Liver (tissue), 9 donors: ENCODE data around the gene KRT32. TPM values are rescaled to one million over a fixed set of nuclear protein-coding genes. Genes with fewer than 3 reads are reported as not detected.

Source experiments
- DNase-seq: peaks from one replicate; pipeline ENCODE4 v3.0.0-alpha.2; 2017; ENCODE audit warnings: low spot score
- H3K27ac ChIP-seq, 2 donors: one replicate each; pipeline ENCODE4 v1.7.0; 2013; ENCODE audit warnings: inconsistent platforms in 2 of 2, low read length in 2 of 2, control low read depth in 1 of 2, low read depth in 1 of 2, mild to moderate bottlenecking in 1 of 2
- H3K27me3 ChIP-seq, 4 donors: one replicate each; pipeline versions ENCODE4 v1.6.1 to v1.7.0; 2013; ENCODE audit warnings: low read length in 3 of 4, inconsistent platforms in 1 of 4, mild to moderate bottlenecking in 1 of 4, moderate library complexity in 1 of 4; ENCODE audit not compliant: control insufficient read depth in 4 of 4, insufficient read depth in 4 of 4
- H3K36me3 ChIP-seq, 4 donors: one replicate each; pipeline versions ENCODE4 v1.6.1 to v1.7.0; 2013; ENCODE audit warnings: low read length in 3 of 4, mild to moderate bottlenecking in 3 of 4, low read depth in 1 of 4, moderate library complexity in 1 of 4; ENCODE audit not compliant: control insufficient read depth in 4 of 4, insufficient read depth in 3 of 4
- H3K4me1 ChIP-seq, 4 donors: one replicate each; pipeline versions ENCODE4 v1.6.1 to v1.7.0; 2013; ENCODE audit warnings: low read length in 3 of 4, mild to moderate bottlenecking in 3 of 4, moderate library complexity in 1 of 4; ENCODE audit not compliant: control insufficient read depth in 4 of 4, insufficient read depth in 4 of 4
- H3K4me3 ChIP-seq, 3 donors: one replicate each; pipeline versions ENCODE4 v1.6.1 to v1.7.0; 2013; ENCODE audit warnings: low read length in 3 of 3, control low read depth in 1 of 3, low read depth in 1 of 3, mild to moderate bottlenecking in 1 of 3
- H3K9ac ChIP-seq, 2 donors: one replicate each; pipeline ENCODE4 v1.7.0; 2013; ENCODE audit warnings: low read length in 2 of 2, mild to moderate bottlenecking in 2 of 2, moderate library complexity in 2 of 2, control low read depth in 1 of 2, low read depth in 1 of 2
- H3K9me3 ChIP-seq, 4 donors: one replicate each; pipeline versions ENCODE4 v1.6.1 to v1.7.0; 2013; ENCODE audit warnings: low read length in 3 of 4; ENCODE audit not compliant: control insufficient read depth in 4 of 4
- ATF3 ChIP-seq: IDR thresholded peaks from 2 replicates; pipeline ENCODE4 v1.6.1; 2016; ENCODE audit warnings: antibody characterized with exemption
- EGR1 ChIP-seq, 2 donors: IDR thresholded peaks; 2 replicates each; pipeline ENCODE4 v1.6.1; 2016 to 2018; ENCODE audit warnings: antibody characterized with exemption in 2 of 2, low read depth in 2 of 2
- FOXA2 ChIP-seq: IDR thresholded peaks from 2 replicates; pipeline ENCODE4 v1.6.1; 2016; ENCODE audit warnings: antibody characterized with exemption
- GABPA ChIP-seq, 2 donors: IDR thresholded peaks in 1 of 2; conservative IDR thresholded peaks in 1 of 2; 2 replicates each; pipeline ENCODE4 v1.6.1; 2016; ENCODE audit warnings: antibody characterized with exemption in 2 of 2, mild to moderate bottlenecking in 1 of 2, moderate library complexity in 1 of 2
- HNF4A ChIP-seq, 2 donors: conservative IDR thresholded peaks; 2 replicates each; pipeline ENCODE4 v1.6.1; 2016; ENCODE audit warnings: antibody characterized with exemption in 2 of 2, mild to moderate bottlenecking in 2 of 2
- HNF4G ChIP-seq: IDR thresholded peaks from 2 replicates; pipeline ENCODE4 v1.6.1; 2016; ENCODE audit warnings: antibody characterized with exemption
- JUND ChIP-seq, 2 donors: IDR thresholded peaks; 2 replicates each; pipeline ENCODE4 v1.6.1; 2016; ENCODE audit warnings: antibody characterized with exemption in 2 of 2
- MAX ChIP-seq: IDR thresholded peaks from 2 replicates; pipeline ENCODE4 v1.6.1; 2016; ENCODE audit warnings: antibody characterized with exemption
- NR2F2 ChIP-seq: IDR thresholded peaks from 2 replicates; pipeline ENCODE4 v1.6.1; 2016; ENCODE audit warnings: antibody characterized with exemption
- RAD21 ChIP-seq, 2 donors: IDR thresholded peaks; 2 replicates each; pipeline ENCODE4 v1.6.1; 2016; ENCODE audit warnings: antibody characterized with exemption in 2 of 2, mild to moderate bottlenecking in 2 of 2
- RXRA ChIP-seq, 2 donors: IDR thresholded peaks; 2 replicates each; pipeline ENCODE4 v1.6.1; 2017 to 2018; ENCODE audit warnings: antibody characterized with exemption in 2 of 2, mild to moderate bottlenecking in 1 of 2
- SP1 ChIP-seq: IDR thresholded peaks from 2 replicates; pipeline ENCODE4 v1.6.1; 2018; ENCODE audit warnings: antibody characterized with exemption, mild to moderate bottlenecking
- TAF1 ChIP-seq: conservative IDR thresholded peaks from 2 replicates; pipeline ENCODE4 v1.6.1; 2016; ENCODE audit warnings: antibody characterized with exemption, mild to moderate bottlenecking
- YY1 ChIP-seq: IDR thresholded peaks from 2 replicates; pipeline ENCODE4 v1.6.1; 2016; ENCODE audit warnings: antibody characterized with exemption, mild to moderate bottlenecking
- WGBS: extraction: QIAGEN DNeasy Blood & Tissue Kit; methylation state at CpG from one replicate; pipeline ENCODE4 v1.1.7; 2013; 5-methylcytosine and 5-hydroxymethylcytosine counted together
- polyA plus RNA-seq, 2 donors: library from polyadenylated mRNA; stranded (reverse) in 1 of 2; unstranded in 1 of 2; fragments of 200-250 nt in 1 of 2; fragments of >200 nt in 1 of 2; fragmentation: Nextera tagmentation in 1 of 2; extraction: Ambion mirVana in 1 of 2; gene quantifications; one replicate each; pipeline versions ENCODE4 v1.2.1 to v1.2.3, GENCODE V29; 2013 to 2015
- total RNA-seq, 2 donors: library from RNA; depleted of rRNA; stranded (reverse); fragments of >200 nt; gene quantifications; one replicate each; pipeline ENCODE4 v1.2.3, GENCODE V29; 2014
- TF ChIP-seq, protein P1 (sequence below): IDR thresholded peaks from 2 replicates; pipeline ENCODE4 v1.6.1; 2016; ENCODE audit warnings: antibody characterized with exemption
- TF ChIP-seq, protein P2 (sequence below): fragments of 150-350 bp; IDR thresholded peaks from 2 replicates; pipeline ENCODE4 v1.5.1; 2017; ENCODE audit warnings: improper control_type of control experiment, low read depth, low read length; ENCODE audit not compliant: missing input control
- donor health status: healthy.
- donor health status: healthy.
- donor health status: healthy.
- donor health status: healthy.
- donor health status: healthy.

Gene KRT32
- total and polyA plus RNA-seq, 4 donors, result not detected

DNA sequence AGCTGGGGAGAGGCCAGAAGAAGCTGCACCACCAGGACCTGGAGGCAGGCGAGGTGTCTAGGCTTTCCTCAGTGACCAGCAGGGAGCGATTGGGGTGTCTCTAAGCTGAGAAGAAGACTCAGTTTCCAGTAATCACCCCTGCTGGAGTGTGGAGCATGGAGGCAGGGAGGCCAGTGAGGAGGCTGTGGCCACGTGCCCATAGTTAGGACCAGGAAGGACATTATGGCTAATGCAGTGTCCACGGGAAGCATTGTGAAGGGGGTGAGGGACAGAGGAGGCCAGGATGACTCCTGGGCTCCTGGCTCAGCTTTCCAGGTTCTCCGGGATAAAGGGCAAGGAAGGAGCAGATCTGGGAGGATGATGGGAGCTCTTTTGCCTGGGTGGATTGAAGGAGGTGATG lies 32.5 kb upstream of the KRT32 start:
- Histone ChIP-seq H3K27ac (no peak overlapping the region), H3K27me3 (no peaks in the 10 kb centered on the region), H3K9ac (no peak overlapping the region), H3K4me3 (no peak overlapping the region), H3K36me3 (no peaks in the 10 kb centered on the region), H3K4me1 (no peaks in the 10 kb centered on the region), H3K9me3 (no peaks in the 10 kb centered on the region)
- 81% methylated on average over 5 of the region's 5 CpGs for WGBS
- TF ChIP-seq GABPA (IDR thresholded peaks at IDR 0.05 in 1 of 2, conservative IDR thresholded peaks at IDR 0.05 in 1 of 2) (no peak), YY1 (no peak), EGR1 (IDR thresholded peaks at IDR 0.05; ENCODE audit: low read depth in 2 of 2) (no peak), SP1 (no peak), ATF3 (no peak), HNF4G (no peak), RXRA (IDR thresholded peaks at IDR 0.05) (no peak), RAD21 (IDR thresholded peaks at IDR 0.05) (no peak), TAF1 (no peak), JUND (IDR thresholded peaks at IDR 0.05) (no peak), FOXA2 (no peak)
- no peak for DNase-seq

DNA sequence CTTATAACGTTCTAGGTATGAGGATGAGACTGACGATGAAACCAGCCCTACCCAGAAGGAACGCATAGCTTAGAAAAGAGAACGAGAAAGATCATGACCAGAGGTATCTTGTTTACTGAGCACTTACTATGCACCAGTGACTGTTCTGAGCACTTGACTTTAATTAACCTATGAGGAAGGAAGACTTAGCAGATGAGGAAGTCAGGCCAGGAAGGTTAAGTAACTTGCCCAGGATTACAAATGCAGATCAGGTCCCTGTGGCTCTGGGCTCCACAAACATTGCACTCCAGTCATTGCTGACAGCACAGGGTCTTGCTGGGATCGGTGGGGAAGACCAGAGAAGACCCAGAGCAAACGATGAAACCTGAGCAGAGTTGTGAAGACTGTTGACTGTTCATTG lies 31.1 kb upstream of the KRT32 start:
- Histone ChIP-seq H3K4me3 (no peak overlapping the region), H3K36me3 (no peaks in the 10 kb centered on the region), H3K4me1 (no peaks in the 10 kb centered on the region), H3K9me3 (no peaks in the 10 kb centered on the region), H3K27me3 (no peaks in the 10 kb centered on the region), H3K9ac (no peak overlapping the region), H3K27ac (peak overlapping the region; percentile 41 to 67)
- 55% methylated on average over 6 of the region's 6 CpGs for WGBS
- DNase-seq, result no peak
- TF ChIP-seq ATF3 (no peak), JUND (IDR thresholded peaks at IDR 0.05) (no peak), RXRA (IDR thresholded peaks at IDR 0.05) (no peak), HNF4G (no peak), SP1 (no peak), NR2F2 (no peak), HNF4A (conservative IDR thresholded peaks at IDR 0.05) (no peak), GABPA (IDR thresholded peaks at IDR 0.05 in 1 of 2, conservative IDR thresholded peaks at IDR 0.05 in 1 of 2) (no peak), EGR1 (IDR thresholded peaks at IDR 0.05; ENCODE audit: low read depth in 2 of 2) (no peak), FOXA2 (no peak), RAD21 (IDR thresholded peaks at IDR 0.05) (no peak), MAX (no peak), TAF1 (no peak)
- TF ChIP-seq, protein P1, sequence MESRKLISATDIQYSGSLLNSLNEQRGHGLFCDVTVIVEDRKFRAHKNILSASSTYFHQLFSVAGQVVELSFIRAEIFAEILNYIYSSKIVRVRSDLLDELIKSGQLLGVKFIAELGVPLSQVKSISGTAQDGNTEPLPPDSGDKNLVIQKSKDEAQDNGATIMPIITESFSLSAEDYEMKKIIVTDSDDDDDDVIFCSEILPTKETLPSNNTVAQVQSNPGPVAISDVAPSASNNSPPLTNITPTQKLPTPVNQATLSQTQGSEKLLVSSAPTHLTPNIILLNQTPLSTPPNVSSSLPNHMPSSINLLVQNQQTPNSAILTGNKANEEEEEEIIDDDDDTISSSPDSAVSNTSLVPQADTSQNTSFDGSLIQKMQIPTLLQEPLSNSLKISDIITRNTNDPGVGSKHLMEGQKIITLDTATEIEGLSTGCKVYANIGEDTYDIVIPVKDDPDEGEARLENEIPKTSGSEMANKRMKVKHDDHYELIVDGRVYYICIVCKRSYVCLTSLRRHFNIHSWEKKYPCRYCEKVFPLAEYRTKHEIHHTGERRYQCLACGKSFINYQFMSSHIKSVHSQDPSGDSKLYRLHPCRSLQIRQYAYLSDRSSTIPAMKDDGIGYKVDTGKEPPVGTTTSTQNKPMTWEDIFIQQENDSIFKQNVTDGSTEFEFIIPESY, result no peak
- TF ChIP-seq, protein P2, sequence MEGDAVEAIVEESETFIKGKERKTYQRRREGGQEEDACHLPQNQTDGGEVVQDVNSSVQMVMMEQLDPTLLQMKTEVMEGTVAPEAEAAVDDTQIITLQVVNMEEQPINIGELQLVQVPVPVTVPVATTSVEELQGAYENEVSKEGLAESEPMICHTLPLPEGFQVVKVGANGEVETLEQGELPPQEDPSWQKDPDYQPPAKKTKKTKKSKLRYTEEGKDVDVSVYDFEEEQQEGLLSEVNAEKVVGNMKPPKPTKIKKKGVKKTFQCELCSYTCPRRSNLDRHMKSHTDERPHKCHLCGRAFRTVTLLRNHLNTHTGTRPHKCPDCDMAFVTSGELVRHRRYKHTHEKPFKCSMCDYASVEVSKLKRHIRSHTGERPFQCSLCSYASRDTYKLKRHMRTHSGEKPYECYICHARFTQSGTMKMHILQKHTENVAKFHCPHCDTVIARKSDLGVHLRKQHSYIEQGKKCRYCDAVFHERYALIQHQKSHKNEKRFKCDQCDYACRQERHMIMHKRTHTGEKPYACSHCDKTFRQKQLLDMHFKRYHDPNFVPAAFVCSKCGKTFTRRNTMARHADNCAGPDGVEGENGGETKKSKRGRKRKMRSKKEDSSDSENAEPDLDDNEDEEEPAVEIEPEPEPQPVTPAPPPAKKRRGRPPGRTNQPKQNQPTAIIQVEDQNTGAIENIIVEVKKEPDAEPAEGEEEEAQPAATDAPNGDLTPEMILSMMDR, result no peak
